ENCODE results near the gene MNAT1.
A peak's percentile ranks its signal among the peaks of the same experiment; 100 is the strongest.

The MNAT1 gene

DNA sequence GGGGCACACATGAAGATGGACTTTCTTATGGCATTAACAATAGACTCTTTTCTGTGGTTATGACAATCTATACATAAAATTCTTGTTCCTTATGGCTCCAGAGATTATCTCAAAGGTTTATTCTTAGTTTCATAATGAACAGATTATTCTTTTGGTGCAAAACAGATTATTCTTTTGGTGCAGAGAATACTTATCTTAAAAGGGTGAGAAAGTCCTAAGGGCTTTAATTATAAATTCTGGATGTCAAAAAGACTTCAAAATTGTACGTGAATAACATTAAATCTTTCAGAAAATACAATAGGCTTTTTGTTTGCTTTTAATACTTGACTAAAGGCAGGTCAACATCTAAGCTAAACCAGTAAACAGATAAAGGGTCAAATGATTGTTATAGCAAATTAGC, 69.3 kb downstream of the MNAT1 start:
- TF ChIP-seq, protein P1, sequence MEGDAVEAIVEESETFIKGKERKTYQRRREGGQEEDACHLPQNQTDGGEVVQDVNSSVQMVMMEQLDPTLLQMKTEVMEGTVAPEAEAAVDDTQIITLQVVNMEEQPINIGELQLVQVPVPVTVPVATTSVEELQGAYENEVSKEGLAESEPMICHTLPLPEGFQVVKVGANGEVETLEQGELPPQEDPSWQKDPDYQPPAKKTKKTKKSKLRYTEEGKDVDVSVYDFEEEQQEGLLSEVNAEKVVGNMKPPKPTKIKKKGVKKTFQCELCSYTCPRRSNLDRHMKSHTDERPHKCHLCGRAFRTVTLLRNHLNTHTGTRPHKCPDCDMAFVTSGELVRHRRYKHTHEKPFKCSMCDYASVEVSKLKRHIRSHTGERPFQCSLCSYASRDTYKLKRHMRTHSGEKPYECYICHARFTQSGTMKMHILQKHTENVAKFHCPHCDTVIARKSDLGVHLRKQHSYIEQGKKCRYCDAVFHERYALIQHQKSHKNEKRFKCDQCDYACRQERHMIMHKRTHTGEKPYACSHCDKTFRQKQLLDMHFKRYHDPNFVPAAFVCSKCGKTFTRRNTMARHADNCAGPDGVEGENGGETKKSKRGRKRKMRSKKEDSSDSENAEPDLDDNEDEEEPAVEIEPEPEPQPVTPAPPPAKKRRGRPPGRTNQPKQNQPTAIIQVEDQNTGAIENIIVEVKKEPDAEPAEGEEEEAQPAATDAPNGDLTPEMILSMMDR (IDR thresholded peaks at IDR 0.05; ENCODE audit: low read length, missing control alignments): no peak
- no peak for DNase-seq (ENCODE audit: low read depth)

DNA sequence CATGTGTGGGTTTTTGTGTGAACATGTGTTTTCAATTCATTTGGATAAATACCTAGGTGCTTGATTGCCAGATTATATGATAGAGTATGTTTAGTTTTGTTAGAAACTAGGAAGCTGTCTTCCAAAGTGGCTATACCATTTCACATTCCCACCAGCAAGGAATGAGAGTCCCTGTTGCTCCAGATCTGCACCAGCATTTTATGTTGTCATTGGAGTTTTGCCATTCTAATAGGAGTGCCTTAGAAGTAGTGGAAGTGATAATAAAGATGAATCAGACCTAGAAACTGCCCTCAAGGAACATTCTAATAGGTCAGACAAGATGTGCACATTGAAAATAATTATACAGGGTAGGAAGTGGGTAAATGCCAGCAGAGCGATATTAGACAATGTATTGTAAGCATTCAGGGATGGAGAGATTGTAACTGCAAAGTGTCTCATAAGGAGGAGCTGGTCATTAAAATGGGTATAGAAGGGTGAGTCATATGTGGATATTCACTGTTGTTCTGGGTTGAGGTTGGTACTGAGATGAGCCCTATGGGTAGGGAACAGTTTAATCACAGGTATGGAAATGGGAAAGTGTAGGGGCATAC, 71.4 kb downstream of the MNAT1 start:
- peak; percentile 48 for DNase-seq (ENCODE audit: low read depth)
- TF ChIP-seq, protein P1 (IDR thresholded peaks at IDR 0.05; ENCODE audit: low read length, missing control alignments): no peak
- no peak overlapping the region for H3K4me3 ChIP-seq (replicated peaks; ENCODE audit: low read depth, low read length)

More for the DNA sequence above, 69.3 kb downstream of the MNAT1 start:
- H3K4me3 ChIP-seq (replicated peaks; ENCODE audit: low read depth, low read length): no peak overlapping the region

DNA sequence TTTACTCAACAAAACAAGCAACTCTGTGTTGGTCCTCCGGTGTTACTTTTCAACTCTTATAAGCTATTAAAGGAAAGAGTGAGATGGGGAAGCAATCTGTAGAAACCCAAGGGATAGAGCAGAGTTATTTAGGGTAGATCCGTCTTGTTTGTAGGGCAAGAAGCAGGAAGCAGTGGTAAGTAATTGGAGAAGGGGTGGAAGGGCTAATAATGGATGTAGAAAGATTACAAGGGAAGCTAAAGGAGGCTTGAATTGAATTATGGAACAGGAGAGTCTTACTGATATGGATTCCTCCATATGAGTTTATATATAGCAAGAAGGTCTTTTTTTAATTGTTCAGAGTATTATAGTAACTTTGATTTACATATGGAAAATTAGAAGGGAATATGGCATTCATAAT, 72.7 kb downstream of the MNAT1 start:
- DNase-seq (ENCODE audit: low read depth): no peak
- H3K4me3 ChIP-seq (replicated peaks; ENCODE audit: low read depth, low read length): no peak overlapping the region
- TF ChIP-seq, protein P1 (IDR thresholded peaks at IDR 0.05; ENCODE audit: low read length, missing control alignments): no peak

DNA sequence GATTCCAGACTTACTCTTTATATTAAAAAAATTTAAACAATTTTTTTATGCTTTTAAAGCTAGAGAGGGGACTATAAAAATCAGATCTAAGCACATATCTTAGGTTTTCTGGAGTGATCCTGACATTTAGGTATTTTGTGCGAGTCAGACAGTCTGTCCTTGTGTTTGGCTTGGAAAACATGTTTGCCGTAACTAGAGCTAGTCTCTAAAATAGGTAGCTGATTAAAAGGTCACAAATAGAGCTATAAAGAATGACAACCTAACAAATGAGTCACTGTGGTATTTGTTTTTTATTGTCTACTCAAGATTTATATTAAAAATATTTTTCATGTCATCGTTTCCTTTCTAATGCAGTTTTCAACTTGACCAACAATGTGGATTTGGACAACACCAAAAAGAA, 73.4 kb downstream of the MNAT1 start:
- H3K4me3 ChIP-seq (replicated peaks; ENCODE audit: low read depth, low read length): no peak overlapping the region
- no peak for DNase-seq (ENCODE audit: low read depth)
- TF ChIP-seq, protein P1 (IDR thresholded peaks at IDR 0.05; ENCODE audit: low read length, missing control alignments): no peak

DNA sequence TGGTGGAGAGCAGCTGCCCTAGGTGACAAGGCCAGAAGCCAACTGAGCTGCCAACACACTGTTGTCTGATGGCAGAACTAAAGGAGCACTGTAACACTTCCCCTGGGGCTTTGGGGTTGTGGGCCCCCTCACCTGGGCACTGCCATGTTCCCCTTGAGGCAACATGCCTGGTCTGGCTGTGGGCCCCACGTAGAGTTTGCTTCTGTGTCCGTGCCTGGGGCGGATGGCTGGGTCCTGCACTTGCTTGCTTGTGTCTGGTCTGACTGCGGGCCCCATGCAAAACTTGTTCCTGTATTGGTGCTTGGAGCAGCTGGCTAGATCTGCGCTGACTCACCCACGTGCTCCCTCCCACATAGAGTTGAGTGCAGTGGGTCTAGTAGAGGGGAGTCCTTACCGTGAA, 78.4 kb downstream of the MNAT1 start:
- H3K4me3 ChIP-seq (replicated peaks; ENCODE audit: low read depth, low read length): no peak overlapping the region
- DNase-seq (ENCODE audit: low read depth): no peak
- TF ChIP-seq, protein P1 (IDR thresholded peaks at IDR 0.05; ENCODE audit: low read length, missing control alignments): no peak

DNA sequence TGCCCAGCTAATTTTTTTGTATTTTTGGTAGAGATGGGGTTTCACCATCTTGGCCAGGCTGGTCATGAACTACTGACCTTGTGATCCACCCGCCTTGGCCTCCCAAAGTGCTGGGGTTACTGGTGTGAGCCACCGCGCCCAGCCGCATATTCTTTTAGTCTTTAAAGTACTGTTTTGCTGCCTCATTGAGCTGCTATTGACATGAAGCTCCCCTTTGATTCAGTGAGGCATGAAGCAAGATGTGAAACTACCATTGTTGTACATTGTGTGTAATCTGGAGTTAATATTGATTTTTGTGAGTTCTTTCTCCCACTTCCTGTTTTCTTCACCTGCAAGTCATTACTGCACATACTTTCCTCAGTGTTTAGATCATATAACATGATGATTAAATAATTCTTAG, 80.8 kb downstream of the MNAT1 start:
- DNase-seq (ENCODE audit: low read depth): no peak
- no peak overlapping the region for H3K4me3 ChIP-seq (replicated peaks; ENCODE audit: low read depth, low read length)
- TF ChIP-seq, protein P1 (IDR thresholded peaks at IDR 0.05; ENCODE audit: low read length, missing control alignments): no peak

DNA sequence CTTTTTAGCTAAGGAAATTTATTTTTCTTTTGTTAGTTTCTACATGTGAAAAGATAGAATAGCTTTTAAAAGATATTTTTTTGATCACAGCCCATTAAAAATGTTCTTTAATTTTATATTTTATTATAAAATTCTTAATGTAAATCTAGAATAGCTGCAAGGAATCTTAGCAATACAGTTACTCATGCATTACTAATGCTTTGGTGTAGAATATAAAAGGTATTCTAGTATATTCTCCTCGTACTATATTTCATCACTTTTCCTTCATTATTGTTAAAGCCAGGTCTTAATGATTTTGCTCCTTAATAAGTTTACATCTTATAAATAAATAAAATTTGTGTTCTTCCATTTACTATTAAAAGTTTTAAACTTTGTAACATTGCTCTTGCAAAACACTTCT, 82.6 kb downstream of the MNAT1 start:
- no peak overlapping the region for H3K4me3 ChIP-seq (replicated peaks; ENCODE audit: low read depth, low read length)
- TF ChIP-seq, protein P1 (IDR thresholded peaks at IDR 0.05; ENCODE audit: low read length, missing control alignments): no peak
- no peak for DNase-seq (ENCODE audit: low read depth)
